Nephron (organoid): ENCODE measurements around the gene SCAF11.

Source experiments
- H3K27ac Mint-ChIP-seq, 3 experiments: 2 replicates each; pipeline ENCODE4 v1.8.0; 2020; ENCODE audit warnings: mixed read lengths in 3 of 3, mild to moderate bottlenecking in 2 of 3, moderate library complexity in 1 of 3
- H3K27me3 Mint-ChIP-seq: 2 replicates; pipeline ENCODE4 v1.8.0; 2021; ENCODE audit warnings: low read depth, mild to moderate bottlenecking, moderate library complexity, mixed read lengths
- H3K36me3 Mint-ChIP-seq: 2 replicates; pipeline ENCODE4 v1.8.0; 2020; ENCODE audit warnings: low read depth, mixed read lengths
- H3K4me1 Mint-ChIP-seq: 2 replicates; pipeline ENCODE4 v1.8.0; 2020; ENCODE audit warnings: mixed read lengths
- H3K4me3 Mint-ChIP-seq, 3 experiments: 2 replicates each; pipeline ENCODE4 v1.8.0; 2020; ENCODE audit warnings: mild to moderate bottlenecking in 3 of 3, mixed read lengths in 3 of 3, moderate library complexity in 2 of 3
- H3K9me3 Mint-ChIP-seq: 2 replicates; pipeline ENCODE4 v1.8.0; 2020; ENCODE audit warnings: mixed read lengths
- TF ChIP-seq, protein P1 (sequence below), 3 experiments: fragments of 200-600 bp; sonication (generic); IDR thresholded peaks; one replicate each; pipeline ENCODE4 v1.5.0; 2021; ENCODE audit warnings: antibody characterized with exemption in 3 of 3; ENCODE audit not compliant: unreplicated experiment in 3 of 3

The SCAF11 gene

DNA sequence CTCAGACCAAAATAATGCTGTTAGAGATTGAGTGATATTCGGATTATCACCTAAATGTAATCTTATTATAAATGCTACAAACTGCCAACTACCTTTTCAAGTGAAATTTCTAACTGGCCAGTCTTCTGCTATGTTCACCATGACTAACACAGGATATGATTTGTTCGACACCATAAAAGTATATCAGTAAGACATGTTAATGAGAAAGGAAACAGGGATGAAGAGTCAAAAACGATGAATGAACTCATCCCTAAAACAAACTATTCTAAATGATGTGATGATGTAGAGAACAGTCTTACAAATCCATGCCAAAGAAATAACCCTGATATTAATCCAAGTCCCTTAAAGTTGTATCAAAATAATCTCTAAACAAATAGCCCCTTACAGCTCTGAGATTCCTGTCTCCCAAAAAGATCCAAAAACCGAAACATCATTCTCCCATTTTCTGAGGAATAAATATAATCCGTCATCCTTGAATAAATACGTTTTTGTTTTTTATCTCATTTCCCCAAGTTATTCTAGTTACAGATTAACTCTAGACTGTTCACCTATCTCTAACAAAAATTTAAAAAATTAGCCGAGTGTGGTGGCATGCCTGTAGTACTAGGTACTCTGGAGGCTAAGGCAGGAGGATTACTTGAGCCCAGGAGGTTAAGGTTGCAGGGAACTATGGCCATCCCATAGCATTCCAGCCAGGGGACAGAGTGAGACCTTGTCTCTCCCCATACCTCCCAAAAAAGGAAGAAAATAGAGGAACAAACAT is 9.1 kb downstream of the SCAF11 start:
- no peak overlapping the region for H3K27ac Mint-ChIP-seq
- H3K4me3 Mint-ChIP-seq: no peak overlapping the region
- H3K4me1 Mint-ChIP-seq: peaks cover 46% of the 10 kb centered on the region
- H3K27me3 Mint-ChIP-seq: no peaks in the 10 kb centered on the region
- TF ChIP-seq, protein P1, sequence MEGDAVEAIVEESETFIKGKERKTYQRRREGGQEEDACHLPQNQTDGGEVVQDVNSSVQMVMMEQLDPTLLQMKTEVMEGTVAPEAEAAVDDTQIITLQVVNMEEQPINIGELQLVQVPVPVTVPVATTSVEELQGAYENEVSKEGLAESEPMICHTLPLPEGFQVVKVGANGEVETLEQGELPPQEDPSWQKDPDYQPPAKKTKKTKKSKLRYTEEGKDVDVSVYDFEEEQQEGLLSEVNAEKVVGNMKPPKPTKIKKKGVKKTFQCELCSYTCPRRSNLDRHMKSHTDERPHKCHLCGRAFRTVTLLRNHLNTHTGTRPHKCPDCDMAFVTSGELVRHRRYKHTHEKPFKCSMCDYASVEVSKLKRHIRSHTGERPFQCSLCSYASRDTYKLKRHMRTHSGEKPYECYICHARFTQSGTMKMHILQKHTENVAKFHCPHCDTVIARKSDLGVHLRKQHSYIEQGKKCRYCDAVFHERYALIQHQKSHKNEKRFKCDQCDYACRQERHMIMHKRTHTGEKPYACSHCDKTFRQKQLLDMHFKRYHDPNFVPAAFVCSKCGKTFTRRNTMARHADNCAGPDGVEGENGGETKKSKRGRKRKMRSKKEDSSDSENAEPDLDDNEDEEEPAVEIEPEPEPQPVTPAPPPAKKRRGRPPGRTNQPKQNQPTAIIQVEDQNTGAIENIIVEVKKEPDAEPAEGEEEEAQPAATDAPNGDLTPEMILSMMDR (IDR thresholded peaks at IDR 0.05; ENCODE audit: unreplicated experiment in 3 of 3): no peak
- H3K9me3 Mint-ChIP-seq: no peaks in the 10 kb centered on the region
- peaks cover 37% of the 10 kb centered on the region for H3K36me3 Mint-ChIP-seq

DNA sequence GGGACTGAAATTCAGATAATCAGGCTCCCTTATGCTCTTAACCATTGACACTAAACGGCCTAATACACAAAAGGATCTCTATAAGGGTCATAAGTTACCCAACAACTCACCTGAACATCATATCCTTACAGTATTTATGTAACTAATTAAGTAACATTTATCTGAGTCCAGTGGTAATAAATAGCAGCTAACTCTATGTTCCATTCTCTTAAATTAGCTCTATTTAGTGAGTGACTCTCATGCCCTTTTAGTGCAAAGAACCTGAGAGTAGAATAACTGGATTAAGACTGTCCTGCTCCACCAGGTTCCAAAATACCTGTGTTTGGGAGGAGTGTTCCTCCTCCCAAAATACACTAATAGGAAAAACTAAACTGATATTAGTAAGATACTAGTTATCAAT is 9.8 kb downstream of the SCAF11 start:
- no peaks in the 10 kb centered on the region for H3K27me3 Mint-ChIP-seq
- peaks cover 35% of the 10 kb centered on the region for H3K36me3 Mint-ChIP-seq
- H3K9me3 Mint-ChIP-seq: no peaks in the 10 kb centered on the region
- TF ChIP-seq, protein P1 (IDR thresholded peaks at IDR 0.05; ENCODE audit: unreplicated experiment in 3 of 3): no peak
- H3K4me3 Mint-ChIP-seq: no peak overlapping the region
- no peak overlapping the region for H3K27ac Mint-ChIP-seq
- peaks cover 44% of the 10 kb centered on the region for H3K4me1 Mint-ChIP-seq

DNA sequence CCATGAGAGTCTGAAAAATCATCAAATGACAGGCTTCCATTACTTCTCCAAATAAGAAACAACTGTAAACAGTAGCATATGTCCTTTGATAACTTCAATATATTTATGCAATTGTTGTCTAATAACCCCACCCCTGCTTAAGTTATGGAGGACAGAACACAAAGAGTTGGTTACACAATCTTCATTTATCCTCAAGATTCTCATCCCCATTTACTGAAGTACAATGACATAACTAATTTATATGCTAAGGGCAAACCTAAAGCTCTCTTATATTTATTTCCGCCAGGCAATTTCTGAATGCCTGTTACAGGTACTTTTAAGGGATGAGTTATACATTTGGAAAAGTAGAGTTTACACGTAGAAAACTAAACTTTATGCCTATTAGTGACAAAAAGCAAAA is 12.3 kb downstream of the SCAF11 start:
- Mint-ChIP-seq H3K36me3 (peaks cover 35% of the 10 kb centered on the region), H3K27me3 (no peaks in the 10 kb centered on the region), H3K4me1 (peaks cover 44% of the 10 kb centered on the region), H3K9me3 (peaks cover 11% of the 10 kb centered on the region), H3K4me3 (no peak overlapping the region), H3K27ac (no peak overlapping the region)
- TF ChIP-seq, protein P1 (IDR thresholded peaks at IDR 0.05; ENCODE audit: unreplicated experiment in 3 of 3): no peak

DNA sequence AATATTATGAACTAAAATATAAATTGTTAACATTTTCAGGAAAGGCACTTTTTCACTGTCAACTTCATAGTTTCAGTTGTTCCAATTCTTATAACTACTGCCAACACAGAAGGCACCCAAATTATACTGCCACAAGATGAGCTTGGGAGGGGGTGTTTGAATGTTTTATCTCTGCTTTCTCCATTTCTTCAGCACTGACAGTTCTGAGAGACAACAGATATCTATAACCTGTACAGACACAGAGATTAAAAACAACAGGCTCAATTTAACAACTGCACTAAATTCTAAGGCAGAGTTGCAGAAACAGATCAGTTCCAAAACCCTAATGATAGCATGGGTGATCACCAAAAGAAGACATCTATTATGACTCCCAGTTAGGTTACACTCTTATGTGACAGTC is 12.8 kb downstream of the SCAF11 start:
- TF ChIP-seq, protein P1 (IDR thresholded peaks at IDR 0.05; ENCODE audit: unreplicated experiment in 3 of 3): no peak
- Mint-ChIP-seq H3K4me1 (peaks cover 43% of the 10 kb centered on the region), H3K4me3 (no peak overlapping the region), H3K27ac (no peak overlapping the region), H3K36me3 (peaks cover 35% of the 10 kb centered on the region), H3K27me3 (no peaks in the 10 kb centered on the region), H3K9me3 (peaks cover 14% of the 10 kb centered on the region)

DNA sequence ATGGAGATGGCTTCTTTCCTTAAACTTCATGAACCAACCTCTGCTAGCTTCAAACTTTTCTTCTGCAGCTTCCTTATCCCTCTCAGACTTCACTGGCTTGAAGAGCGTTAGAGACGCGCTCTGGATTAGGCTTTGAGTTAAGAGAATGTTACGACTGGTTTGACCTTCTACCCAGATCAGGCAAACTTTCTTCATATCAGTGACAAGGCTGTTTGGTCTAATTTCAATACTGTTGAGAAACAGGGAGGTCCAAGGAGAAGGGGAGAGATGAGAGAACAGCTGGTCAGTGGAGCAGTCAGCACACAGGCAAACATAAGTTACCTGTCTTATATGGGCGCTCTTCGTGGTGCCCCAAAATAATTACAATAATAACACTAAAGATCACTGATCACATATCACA is 14.9 kb downstream of the SCAF11 start:
- Mint-ChIP-seq H3K27me3 (no peaks in the 10 kb centered on the region), H3K27ac (no peak overlapping the region), H3K9me3 (peaks cover 14% of the 10 kb centered on the region), H3K4me1 (peaks cover 42% of the 10 kb centered on the region), H3K36me3 (peaks cover 54% of the 10 kb centered on the region), H3K4me3 (no peak overlapping the region)
- TF ChIP-seq, protein P1 (IDR thresholded peaks at IDR 0.05; ENCODE audit: unreplicated experiment in 3 of 3): no peak

DNA sequence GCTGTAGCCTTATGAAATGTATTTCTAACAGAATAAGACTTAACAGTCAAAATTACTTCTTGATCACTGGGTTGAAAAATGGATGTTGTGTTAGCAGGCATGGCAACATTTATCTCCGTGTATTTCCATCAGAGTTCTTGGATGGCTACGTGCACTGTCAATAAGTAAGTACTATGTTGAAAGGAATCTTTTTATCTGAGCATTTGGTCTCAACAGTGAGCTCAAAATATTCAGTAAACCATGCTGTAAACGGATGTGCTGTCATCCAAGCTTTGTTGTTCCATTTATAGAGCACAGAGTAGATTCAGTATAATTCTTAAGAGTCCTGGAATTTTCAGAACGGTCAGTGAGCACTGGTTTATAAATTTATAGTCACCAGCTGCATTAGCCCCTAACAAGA is 15.5 kb downstream of the SCAF11 start:
- Mint-ChIP-seq H3K36me3 (peaks cover 59% of the 10 kb centered on the region), H3K4me1 (peaks cover 41% of the 10 kb centered on the region), H3K4me3 (peak overlapping the region in 1 of 3 experiments; percentile 31), H3K9me3 (peaks cover 14% of the 10 kb centered on the region), H3K27ac (peak overlapping the region in 1 of 3 experiments; percentile 16), H3K27me3 (no peaks in the 10 kb centered on the region)
- TF ChIP-seq, protein P1 (IDR thresholded peaks at IDR 0.05; ENCODE audit: unreplicated experiment in 3 of 3): no peak
